HG02943 (cell line): Measurements from ENCODE around the gene RAP2B.
"Not testable (repeated sequence)": the region's sequence is repeated elsewhere in the genome, so short reads cannot be mapped to it uniquely, and the experiment has no call there.

Experiments
- ATAC-seq: cut with Tn5 transposase; IDR thresholded peaks from one replicate; pipeline ENCODE4 v1.9.1; 2021; ENCODE audit warnings: mild to moderate bottlenecking, low read depth, moderate library complexity; ENCODE audit not compliant: unreplicated experiment

The RAP2B gene

DNA sequence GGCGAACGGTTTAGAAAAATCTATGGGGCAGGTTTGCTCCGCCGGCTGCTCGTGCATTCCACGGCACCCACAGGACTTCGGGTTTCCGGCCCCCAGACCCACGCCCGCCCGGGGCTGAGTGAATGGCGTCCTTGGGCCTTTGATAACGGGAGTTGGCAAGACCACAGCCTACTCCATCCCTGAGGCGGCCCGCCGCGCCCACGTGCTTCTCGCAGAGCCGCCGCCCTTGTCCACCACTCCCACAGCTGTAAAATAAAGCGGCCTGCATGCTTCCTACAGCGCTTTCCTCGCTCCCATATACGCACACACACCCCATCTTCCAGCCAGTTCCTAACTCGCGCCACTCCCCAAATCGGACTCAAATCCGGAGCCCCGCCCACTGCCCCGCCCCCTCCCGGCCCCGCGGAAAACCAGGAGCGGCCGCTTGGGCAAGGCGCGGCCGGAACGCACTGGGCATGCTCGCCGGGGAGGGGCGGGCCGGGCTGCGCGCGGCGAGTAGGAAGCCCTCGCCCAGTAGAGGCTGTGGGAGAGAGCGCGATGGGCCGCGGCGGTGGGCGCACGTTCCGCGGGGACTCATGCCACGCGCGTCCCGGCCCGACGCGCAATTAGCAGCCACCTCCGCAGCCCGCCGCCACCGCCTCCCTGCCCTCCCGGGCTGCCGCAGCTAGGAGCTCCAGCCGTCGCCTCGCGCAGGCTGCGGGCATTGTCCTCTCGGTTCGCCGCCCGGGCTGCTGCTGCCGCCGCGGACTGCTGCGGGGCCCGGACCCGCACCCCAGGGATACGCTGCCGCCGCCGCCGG, at the start of gene RAP2B:
RAP2B (plus strand) TSS at position 513 of the 799 bp plus-strand sequence. CDS start 468 bp downstream, outside the sequence.
- peak; percentile 41 for ATAC-seq

DNA sequence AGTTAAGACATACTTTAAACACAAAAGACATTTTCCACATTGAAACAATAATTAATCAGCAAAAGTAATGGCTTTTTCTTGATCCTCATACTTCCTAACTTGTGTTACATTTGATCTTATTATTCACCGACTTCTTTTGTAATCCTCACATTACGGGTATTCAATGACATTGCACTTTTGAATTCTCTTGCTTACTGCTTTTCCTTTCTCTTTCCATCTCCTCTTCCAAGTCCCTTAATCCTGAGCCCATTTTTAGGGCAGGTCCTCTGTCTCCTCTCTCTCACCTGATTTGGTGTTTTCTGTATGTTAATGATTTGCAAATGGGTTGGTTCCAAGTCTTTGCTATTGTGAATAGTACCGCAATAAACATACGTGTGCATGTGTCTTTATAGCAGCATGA, 48.5 kb upstream of the RAP2B start:
- no peak for ATAC-seq

DNA sequence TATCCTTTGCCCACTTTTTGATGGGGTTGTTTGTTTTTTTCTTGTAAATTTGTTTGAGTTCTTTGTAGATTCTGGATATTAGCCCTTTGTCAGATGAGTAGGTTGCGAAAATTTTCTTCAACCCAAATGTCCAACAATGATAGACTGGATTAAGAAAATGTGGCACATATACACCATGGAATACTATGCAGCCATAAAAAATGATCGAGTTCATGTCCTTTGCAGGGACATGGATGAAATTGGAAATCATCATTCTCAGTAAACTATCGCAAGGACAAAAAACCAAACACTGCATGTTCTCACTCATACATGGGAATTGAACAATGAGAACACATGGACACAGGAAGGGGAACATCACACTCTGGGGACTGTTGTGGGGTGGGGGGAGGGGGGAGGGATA, 47.8 kb upstream of the RAP2B start:
- ATAC-seq = not testable (repeated sequence)

DNA sequence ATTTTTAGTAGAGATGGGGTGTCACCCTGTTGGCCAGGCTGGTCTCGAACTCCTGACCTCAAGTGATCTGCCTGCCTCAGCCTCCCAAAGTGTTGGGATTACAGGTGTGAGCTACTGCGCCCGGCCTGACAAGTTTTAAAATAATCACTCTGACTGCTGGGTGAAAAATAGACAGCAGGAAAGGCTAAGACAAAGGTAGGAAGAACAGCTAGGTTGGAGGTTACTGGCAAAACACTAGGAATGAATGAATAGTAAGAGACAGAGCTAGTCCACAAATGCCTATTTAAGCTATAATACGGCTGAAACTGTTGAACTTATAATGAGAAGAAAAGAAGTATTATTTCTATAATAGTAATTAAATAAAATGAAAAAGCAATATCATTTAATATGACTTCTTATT, 46.7 kb upstream of the RAP2B start:
- no peak for ATAC-seq

DNA sequence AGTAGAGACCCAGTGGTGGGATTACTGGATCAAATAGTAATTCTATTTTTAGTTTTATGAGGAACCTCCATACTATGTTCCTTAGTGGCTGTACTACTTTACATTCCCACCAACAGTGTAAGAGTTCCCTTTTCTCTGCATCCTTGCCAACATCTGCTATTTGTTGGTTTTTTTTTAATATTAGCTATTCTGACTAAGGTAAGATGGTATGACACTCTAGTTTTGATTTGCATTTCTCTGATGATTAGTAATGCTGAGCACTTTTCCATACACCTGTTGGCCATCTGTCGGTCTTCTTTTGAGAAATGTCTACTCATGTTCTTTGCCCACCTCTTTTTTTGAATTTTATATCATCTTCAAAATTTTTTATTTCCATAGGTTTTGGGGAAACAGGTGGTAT, 34.2 kb upstream of the RAP2B start:
- no peak for ATAC-seq

DNA sequence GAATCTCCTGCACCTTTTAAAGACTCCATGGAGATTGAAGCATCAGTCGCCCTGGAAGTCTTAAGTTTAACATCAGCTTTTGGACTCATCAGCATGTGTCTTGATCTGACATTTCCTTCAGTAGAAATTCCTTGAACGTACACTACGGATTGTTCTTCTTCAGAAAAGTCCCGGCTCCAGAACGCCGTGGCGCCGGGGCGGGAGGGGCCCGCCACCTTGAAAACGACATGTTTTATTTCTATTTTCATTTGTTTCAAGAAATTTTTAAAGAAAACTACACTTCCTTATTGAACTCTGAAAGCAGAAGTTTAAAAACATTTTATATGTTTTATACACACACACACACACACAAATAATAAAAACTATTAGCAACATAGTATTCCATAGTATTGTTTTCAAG, 32.6 kb upstream of the RAP2B start:
- no peak for ATAC-seq

DNA sequence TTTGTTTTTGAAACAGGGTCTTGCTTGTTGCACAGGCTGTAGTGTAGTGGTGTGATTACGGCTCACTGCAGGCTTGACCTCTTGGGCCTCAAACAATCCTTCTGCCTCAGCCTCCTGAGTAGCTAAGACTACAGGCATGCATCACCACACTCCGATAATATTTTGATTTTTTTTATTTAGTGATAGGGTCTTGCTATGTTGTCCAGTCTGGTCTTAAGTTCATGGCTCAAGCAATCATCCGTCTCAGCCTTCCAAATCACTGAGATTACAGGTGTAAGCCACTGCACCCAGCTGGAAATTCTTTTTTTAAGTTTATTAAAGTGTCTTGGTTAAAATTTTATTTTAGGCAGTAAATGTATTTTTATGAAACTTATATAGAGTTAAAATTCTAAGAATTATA, 32.2 kb upstream of the RAP2B start:
- no peak for ATAC-seq

DNA sequence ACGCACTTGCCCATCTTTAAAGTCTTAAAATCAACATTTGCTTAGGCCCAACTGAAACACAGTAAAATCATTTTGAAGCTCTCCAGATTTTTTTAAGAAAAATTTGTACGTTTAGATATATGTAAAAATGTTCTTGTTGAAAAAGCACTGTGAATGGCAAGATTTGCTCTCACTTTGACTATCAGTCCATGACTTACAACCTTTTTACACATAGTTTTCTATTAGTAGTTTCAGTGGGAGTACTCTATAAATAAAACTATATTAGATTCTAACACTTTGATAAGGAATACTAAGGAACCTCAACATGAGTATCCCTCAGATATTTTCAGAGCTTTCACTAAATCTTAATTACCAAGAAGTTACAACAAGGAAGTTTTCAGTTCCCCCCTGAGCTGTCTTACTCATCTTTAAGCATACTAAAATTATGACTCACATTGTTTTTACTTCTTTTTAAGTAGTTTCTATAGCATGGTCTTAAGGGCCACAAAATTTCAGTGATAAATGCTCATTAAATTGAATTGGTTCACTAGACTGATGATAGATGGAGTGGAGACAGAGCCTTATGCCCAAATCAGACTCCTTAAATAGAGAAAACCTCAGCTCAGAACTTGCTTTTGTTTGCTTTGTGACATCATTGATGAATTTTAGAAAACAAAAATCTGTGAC, 31.6 kb upstream of the RAP2B start:
- peak; percentile 84 for ATAC-seq

DNA sequence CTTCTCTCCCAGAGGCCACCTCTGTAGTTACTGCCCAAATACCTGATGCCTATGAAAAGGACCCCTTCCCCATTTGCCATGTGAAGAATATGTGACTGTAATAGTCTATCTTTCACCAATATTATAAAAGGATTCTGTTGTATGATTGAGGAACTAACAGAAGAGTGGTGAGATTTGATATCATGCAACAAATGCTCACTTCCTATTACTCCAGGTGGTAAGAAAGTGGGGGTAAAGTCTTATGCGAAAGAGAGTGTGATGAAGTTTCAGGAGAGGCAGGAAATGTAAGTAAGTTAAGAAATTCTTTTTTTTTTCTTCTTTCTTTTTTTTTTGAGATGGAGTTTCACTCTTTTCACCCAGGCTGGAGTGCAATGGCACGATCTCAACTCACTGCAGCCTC, 24.4 kb upstream of the RAP2B start:
- ATAC-seq = no peak

DNA sequence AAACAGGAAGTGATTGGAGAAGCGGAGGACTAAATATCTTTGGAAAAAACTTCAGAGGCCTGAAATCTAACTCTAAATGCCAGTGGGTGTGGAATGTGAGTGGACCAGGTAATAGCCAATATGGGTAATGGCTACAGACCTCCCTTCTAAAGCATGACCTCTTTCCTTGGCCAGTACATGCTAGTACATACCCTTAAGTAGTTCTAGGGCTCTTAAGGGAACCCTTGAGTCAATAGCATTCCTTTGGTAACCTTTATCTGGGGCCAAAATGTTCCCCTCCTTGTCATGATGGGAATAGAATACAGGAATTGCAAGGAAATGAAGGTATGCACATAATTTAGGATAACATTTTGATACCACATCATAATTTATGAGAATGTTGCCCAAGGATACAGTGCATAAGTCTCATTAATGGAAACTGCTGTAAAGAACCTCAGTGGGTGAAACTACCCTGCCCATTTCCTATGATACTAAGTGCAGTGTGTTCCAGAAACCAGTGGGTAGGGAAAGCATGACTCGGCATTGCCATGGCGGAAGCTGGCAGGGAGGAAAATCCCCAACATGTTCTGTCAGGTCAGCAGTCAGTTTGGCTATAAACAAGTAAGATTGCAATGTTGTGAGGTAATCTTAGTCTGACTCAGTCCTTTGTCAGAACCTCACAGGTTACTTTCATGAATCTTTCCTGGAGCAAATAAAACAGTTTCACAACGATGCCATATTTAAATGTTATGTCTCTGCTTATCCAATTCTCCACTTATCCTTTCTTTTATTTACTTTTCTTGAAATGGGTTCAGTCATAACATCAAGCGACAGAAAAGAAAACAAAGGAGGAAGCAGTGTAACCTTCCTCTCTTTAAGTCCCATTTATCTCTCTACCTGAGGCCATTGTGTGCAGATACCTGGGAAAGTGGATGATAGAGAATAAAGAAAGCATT, 23.5 kb upstream of the RAP2B start:
- ATAC-seq = peak; percentile 56

DNA sequence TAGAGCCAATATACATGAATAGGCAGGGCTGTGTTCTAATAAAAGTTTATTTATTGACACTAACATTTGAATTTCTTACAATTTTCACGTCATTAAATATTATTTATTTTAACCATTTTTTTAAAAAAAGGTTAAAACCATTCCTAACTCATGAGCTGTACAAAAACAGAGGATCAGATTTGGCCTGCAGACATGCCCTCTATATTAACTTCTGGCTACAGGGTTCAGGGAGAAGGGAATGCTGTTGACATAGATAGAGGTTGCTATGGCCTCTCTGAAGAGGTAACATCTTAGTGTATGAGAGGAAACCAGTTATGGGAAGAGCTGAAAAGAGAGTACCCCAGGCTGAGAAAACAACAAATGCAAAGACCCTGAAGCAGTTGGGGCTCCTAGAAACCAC, 19.1 kb upstream of the RAP2B start:
- ATAC-seq = no peak

DNA sequence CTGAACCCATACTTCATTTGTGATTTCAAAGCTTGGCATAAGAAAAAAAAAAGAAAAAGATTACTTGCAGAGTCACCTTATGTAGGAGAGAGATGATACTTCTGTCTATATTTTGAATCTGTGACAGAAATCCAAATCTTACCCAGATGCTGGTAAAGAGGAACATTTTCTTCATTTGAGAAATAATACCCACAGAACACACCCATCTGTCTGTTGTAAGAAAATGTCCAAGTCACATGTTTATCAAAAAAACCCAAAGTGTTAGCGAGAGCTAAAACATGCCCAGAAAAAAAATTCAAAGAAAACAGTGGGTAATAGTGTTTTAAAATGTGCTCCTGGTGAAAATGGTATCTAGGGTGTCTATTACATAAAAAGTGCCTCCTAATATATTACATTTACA, 18.0 kb upstream of the RAP2B start:
- no peak for ATAC-seq

DNA sequence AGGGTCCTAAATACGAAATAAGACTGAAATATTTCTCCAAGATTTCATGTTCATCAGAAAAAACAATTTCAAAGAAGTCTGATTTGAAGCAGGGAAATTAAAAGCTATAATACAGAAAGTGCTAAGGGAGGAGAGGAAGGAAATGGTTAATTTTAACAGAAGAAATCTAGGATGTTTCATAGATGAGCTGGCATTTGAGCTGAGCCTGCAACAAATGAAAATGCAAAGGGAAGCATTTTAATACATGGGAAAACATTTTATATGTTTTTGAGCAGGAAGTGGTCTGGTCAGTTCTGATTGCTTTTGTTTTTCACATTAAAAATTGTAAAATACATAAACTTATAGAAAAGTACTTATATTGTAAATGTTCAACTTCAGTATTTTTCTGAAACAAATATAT, 17.2 kb upstream of the RAP2B start:
- no peak for ATAC-seq

DNA sequence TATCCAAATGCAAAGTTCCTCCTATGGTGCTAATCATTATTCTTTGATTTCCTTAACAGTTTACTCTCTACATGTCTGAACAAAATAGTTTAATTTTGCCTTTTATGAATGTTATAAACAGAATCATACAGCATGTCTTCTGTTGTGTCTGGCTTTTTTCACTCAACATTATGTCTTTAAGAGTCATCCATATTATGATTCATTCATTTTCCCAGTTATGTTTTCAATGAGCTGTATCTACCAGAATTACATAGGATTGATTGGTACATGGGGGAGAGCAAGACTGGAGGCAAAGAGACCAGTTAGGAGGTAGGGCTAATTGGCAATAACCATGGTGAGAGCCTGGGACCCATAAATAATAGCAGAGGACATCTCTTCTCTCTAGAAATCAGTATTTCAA, 16.6 kb upstream of the RAP2B start:
- ATAC-seq = no peak

DNA sequence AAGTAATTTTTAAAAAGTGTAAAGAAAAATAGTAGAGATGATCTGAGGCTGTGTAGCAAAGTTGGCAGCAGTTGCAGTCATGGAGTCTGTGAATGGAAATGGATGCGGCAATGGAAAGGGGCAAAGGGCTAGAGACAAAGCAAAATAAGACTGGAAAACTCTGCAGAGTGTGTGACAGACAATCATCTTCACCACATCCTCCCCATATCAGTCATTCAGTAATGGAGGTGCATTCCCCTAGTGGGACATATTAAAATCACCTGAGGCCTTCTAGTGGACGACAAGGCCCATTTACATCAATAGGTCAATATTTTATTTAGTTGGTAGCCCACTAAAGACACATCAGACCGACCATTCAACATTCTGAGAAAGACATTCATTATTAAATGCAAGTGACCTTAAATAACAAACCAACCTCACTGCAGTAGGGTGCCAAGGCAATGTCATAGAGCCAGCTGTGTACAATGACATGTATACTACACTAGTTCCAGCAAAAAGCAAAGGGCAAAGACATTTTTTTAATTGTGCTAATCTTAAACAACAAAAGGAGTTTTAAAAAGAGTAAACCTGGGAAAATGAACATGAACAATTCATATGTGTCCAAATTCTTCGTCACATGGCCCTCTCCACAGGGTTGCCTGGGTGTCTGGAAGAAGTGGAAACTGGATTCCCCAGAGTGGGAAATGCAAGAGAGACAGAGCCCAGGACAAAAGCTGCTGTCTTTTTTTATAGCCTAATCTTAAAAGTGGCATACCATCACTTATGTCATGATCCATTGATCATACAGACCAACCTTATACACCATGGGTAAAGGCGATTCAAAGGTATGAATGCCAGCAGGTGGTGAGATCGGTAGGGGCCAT, 15.6 kb upstream of the RAP2B start:
- no peak for ATAC-seq

DNA sequence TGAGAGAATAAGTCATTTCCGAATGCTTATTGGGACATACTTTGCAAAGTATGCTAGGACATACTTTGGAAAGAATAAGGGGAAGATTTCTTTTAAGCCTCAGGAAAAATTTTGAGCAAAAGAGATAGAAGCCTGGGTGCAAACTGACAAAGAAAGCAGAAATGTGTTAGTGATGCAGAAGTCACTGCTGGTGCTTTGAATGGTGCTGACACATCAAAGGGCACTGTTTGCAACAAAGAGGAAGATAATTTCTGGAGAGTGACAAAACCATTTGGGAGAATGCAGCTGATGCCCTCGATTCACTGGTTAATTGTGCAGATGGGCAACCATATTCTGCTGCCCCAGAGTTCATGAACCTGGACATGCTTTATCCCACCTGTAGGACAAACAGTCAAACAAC, 11.0 kb upstream of the RAP2B start:
- ATAC-seq = no peak

DNA sequence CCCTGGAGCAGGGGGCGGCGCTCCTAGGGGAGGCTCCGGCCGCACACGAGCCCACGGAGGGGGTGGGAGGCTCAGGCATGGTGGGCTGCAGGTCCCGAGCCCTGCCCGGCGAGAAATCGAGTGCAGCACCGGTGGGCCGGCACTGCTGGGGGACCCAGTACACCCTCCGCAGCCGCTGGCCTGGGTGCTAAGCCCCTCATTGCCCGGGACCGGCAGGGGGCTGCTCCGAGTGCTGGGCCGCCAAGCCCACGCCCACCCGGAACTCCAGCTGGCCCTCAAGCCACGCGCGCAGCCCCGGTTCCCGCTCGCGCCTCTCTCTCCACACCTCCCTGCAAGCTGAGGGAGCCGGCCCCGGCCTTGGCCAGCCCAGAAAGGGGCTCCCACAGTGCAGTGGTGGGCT, 6.2 kb upstream of the RAP2B start:
- ATAC-seq = not testable (repeated sequence)

DNA sequence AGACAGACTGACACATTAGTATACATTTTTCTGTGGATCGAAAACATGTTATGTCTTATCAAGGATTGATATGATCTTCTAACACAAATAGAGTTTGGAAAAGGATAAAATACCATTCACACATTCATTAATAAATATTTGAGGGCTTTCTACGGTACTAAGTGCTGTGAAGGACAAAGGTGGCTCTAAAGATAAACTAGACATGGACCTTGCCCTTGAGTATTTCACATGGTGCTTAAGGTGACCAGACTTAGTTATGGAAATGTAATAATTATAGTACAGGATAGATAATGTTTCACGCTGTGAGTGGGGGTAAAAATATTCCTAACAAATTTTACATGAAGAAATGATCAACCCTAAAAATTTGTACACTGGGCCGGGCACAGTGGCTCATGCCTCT, 3.8 kb upstream of the RAP2B start:
- no peak for ATAC-seq

DNA sequence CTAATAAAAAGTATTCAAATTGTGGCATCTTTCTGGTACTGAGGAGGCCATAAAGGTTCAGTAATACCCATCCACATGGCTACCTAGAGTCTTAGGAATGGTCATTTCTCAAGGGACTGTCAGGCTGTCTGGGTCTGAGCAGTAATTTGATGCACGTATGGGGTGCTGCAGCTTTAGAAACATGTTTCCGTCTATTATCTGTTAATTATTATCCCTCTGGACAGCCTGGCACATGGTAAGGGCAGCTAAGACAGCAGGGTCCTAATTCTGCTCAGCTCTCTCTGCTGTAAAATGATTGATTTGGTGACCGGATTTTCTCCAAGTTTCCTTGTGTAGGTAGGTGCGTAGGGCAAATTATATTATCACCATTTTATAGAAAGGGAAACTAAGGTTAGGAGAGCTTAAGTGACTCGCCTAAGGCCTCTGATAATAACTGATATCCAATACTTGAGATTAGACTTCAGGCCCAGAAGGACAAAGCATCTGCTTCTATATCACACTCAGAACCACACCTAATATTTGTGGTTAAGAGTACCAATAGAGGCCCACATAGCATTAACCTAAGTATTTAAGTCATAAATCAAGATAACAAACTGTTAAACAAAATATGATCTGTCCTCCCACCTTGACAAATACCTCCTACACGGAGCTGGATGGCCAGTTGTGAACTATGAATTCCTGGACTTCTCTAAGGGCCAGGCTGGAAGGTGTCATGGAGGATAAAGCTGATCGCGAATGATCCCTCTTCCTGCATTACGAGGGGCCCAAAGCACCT, 2.9 kb upstream of the RAP2B start:
- ATAC-seq = no peak
